Stimulated activated CD4-positive, alpha-beta T cell treated with anti-CD3 and anti-CD28 coated beads, Interleukin-12 subunit alpha, Interleukin-12 subunit beta, amount 100 ng/mL, for 4 hours (primary cell): ENCODE measurements around the gene PES1.
"Not testable (repeated sequence)": the region's sequence is repeated elsewhere in the genome, so short reads cannot be mapped to it uniquely, and the experiment has no call there.

Source experiments
- DNase-seq: peaks from one replicate; pipeline ENCODE4 v3.0.0-alpha.2; 2020

The PES1 gene

DNA sequence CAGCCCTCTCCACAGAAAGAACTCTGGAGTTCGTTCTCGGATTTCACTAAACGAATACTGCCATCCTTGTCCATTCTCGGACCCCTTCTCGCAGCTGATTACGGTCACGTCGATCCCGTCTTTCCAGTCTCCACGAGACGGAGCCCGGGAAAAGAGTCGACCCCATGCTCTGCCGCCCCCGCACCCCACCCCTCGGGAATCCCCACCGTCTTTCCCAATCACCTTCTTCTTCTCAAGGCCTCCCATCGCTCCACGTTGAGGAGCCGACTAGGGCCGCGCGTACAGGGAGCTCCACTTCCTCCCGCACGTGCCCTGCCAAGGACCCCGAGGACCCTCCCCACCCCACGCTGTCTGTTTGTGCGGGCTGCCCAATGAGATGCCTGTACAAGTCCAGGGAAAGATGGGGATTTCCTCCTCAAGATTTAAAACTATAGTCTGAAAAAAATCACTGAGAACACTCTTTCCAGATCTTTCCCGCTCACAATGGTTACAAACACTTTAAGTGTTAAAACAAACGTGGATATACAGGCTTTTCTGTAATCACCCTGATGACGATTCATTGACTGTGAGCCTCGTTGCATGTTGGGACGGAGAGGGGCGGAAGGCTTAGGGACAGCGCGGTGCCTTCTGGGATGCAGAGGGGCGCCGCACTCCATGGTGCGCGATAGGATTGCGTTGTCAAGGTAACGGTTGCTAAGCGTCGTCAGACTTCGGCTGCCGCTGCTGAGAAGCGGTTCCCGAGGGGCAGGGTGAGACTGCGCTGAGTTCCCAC is at the start of gene PES1:
Gene PES1, minus strand, starts transcription at position 323 of the 772 bp plus-strand sequence. Its CDS starts 77 bp downstream, at position 246.
- DNase-seq = peak; percentile 87

DNA sequence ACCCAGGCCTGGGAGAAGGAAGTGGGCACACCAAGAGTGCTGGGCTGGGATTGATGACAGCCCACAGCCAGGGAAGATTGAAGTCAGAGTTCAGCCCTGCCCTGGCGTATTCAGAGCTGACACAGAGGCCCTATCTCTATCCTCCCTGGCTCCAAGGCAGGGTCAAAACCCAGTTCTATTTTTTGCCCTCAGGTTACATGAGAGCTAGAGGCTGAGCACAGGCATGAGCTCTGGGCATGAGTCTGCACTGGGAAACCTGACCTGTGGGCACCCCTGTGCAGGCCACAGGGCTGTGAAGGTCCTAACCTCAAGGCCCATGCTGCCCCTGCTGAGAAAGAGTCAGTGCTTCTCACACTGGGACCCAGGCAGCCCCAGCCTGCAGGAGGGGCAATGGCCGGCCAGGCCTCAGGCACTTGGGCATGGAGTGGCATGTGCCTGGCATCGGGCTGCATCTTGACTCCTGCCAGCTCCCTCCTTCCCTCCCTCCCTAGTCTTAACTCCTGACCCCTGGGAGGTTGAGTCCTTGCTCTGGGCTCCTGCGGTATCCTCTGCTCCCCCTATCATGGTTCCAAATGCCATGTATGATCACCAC is 49.2 kb upstream of the PES1 start:
- no peak for DNase-seq

DNA sequence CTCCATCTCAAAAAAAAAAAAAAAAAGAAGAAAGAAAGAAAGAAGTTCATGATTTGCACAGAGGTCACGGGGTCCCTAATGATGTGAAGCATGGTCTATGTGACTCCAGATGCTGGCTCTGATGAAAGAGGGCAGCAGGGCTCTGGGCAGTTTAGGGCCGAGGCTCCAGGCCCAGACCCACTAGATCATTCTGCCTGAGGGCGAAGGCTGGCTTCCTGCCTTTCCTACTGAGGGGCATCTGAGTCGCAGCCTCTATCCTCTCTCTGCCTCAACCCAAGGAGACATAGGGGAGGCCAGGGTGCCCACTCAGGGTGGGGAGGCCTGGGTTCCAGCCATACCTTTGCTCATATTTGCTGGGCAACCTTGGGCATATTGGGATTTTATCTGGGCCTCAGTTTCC is 48.7 kb upstream of the PES1 start:
- no peak for DNase-seq

DNA sequence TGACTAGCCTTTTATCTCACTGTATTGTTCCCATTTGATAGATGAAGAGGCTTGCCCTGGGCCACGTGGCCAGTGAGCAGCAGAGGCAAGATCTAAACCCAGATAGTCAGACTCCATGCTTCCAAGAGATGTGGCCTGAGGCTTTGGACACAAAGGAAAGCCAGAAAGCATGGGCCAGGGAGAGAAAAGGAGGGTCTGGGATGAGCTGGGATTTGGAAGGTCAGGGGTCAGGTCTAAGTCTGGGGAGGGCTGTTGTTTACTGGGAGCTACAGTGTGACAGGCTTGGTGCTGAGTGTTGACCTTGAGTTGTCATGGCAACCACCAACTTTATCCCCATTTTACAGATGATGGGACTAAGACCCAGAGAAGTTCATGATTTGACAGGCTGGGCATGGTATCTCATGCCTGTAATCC is 46.0 kb upstream of the PES1 start:
- DNase-seq = no peak

DNA sequence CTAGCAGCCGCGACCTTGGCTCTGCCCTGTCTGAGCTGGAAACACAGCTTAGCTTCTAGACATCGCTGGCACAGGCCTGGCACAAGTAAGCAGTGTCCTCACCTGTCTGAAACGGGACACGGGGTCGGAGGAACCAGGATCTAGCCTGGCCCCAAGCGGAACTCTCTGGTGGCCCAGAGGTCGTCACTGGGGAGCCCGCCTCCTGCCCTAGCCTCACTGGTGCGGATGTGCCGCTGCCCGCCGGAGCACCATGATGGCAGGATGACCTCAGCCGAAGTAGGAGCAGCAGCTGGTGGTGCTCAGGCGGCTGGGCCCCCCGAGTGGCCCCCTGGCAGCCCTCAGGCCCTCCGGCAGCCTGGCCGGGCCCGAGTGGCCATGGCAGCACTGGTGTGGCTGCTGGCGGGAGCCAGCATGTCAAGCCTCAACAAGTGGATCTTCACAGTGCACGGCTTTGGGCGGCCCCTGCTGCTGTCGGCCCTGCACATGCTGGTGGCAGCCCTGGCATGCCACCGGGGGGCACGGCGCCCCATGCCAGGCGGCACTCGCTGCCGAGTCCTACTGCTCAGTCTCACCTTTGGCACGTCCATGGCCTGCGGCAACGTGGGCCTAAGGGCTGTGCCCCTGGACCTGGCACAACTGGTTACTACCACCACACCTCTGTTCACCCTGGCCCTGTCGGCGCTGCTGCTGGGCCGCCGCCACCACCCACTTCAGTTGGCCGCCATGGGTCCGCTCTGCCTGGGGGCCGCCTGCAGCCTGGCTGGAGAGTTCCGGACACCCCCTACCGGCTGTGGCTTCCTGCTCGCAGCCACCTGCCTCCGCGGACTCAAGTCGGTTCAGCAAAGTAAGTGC is 44.7 kb upstream of the PES1 start:
- no peak for DNase-seq

DNA sequence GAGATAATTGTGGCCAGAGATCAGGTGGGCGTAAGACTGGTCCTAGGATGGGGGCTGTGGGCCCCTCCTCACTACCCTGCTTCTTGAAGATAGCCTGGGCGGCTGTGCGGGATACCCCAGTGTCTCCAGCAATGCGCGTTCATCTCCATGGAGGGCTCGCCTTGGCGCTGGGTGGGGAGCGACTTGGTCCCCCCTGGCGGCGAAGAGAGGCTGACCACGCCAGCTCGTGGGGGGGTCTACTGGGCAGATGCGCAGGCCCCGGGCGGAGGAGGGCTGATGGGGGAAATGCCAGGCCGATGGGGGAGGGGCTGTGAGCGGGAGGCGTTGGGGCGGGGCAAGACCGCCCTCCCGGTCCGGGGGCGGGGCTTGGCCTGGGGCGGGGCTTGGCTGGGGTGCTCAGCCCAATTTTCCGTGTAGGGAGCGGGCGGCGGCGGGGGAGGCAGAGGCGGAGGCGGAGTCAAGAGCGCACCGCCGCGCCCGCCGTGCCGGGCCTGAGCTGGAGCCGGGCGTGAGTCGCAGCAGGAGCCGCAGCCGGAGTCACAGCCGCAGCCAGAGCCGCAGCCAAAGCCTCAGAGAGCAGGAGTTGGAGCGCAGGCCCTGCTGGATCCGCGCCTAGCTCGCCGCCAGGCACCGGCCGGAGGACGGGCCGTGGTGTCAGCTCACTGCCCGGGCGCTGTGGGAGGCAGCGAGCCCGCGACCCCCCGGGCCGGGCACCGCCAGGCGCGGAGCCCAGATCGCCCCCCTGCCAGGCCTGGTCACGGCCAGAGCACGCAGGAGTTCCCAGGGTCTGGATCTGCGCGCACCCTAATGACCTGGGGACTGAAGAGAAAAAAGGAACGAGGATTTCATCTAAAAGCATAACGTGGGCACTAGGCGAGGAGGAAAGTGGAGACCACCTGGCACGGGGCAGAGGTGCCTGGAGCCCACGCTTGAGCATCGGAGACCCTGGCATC is 43.8 kb upstream of the PES1 start, which contains the start of gene SLC35E4:
Gene SLC35E4, plus strand, starts transcription at position 509 of the 953 bp plus-strand sequence. CDS start 670 bp downstream, outside the sequence.
- peak; percentile 99 for DNase-seq

DNA sequence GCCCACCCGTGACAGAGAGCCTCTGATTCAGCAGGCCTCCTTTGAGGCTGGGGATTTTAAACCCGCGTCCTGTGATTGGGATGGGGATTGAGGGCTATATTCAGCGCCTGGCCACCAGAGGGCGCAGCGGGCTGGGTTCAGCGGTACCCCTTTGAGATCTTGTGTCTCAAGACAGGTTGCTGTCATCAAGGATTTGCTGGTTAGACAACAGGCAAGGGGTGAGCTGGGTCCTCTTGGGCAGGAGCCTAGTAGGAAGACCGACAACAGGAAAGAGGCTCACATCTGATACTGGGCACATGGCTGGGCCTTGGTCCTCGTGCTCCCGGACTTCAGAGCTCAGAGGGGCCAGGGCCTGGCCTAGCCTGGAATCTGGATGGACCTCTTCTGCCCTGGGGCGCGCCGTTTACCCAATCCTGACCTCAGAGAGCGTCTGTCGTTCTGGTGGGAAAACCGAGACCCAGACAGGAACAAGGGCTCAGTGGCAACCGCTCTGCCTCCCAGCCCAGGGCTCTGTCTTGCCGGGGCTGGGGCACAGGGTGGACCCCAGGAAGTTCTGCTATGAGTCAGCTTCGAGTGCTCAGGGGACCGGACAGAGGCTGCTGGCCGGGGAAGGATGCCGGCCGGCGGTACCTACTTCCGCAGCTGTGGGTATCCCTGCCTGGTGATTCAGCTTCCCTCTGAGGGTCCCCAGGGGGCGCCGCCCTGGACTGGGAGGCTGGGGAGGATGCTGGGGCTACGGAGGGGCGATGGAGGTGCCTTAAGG is 42.9 kb upstream of the PES1 start:
- peak; percentile 90 for DNase-seq

DNA sequence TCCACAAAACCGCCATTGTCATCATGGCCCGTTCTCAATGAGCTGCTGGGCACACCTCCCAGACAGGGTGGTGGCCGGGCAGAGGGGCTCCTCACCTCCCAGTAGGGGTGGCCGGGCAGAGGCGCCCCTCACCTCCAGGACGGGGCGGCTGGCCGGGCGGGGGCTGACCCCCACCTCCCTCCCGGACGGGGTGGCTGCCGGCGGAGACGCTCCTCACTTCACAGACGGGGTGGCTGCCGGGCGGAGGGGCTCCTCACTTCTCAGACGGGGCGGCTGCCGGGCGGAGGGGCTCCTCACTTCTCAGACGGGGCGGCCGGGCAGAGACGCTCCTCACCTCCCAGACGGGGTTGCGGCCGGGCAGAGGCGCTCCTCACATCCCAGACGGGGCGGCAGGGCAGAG is 39.8 kb upstream of the PES1 start:
- DNase-seq = not testable (repeated sequence)

DNA sequence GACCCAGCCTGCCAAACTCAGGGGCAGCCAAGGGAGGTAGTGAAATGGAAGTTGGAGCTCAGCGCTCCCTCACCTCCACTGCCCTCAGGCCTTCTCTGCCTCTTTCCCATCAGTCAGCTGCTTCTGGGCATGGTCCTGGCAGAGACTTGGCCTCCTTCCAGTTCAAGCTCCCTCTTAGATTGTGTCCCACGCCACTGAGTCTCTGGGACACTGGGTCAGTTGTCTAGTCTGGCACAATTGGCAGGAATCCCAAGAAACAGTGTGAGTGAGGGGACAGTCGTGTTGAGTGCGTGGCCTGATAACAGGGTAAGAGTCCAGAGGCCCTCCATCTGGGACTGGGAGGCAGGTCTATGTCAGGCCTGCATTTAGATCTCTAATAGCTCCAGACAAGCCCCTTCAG is 36.8 kb upstream of the PES1 start:
- no peak for DNase-seq

DNA sequence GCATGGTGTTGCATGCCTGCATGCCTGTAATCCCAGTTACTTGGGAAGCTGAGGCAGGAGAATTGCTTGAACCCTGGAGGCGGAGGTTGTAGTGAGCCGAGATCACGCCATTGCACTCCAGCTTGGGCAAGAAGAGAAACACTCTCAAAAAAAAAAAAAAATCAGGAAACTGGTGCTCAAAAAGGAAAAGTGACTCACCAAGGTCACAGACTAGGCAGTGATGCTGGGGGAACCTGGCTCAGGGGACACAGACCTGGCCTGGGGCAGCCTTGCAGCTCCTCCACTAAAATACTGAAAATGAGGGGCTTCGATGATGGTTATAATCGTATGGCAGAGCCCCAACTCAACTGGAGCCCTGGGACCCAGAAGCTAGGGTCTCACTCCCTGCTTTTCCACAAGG is 35.8 kb upstream of the PES1 start:
- DNase-seq = no peak

DNA sequence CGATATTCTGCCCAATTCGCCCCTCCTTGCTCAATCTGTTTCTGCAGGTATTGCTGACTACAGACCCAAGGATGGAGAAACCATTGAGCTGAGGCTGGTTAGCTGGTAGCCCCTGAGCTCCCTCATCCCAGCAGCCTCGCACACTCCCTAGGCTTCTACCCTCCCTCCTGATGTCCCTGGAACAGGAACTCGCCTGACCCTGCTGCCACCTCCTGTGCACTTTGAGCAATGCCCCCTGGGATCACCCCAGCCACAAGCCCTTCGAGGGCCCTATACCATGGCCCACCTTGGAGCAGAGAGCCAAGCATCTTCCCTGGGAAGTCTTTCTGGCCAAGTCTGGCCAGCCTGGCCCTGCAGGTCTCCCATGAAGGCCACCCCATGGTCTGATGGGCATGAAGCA is 34.7 kb upstream of the PES1 start:
- DNase-seq = no peak

DNA sequence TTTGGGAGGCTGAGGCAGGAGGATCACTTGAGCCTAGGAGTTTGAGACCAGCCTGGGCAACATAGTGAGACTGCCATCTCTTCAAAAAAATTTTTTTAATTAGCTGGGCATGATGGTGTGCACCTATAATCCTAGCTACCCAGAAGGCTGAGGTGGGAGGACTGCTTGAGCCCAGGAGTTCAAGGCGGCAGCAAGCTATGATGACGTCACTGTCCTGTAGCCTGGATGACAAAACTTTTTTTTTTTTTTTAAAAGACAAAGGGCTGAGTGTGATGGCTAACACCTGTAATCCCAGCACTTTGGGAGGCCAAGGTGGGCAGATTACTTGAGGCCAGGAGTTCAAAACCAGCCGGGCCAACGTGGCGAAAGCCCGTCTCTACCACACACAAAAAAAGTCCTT is 28.2 kb upstream of the PES1 start:
- not testable (repeated sequence) for DNase-seq

DNA sequence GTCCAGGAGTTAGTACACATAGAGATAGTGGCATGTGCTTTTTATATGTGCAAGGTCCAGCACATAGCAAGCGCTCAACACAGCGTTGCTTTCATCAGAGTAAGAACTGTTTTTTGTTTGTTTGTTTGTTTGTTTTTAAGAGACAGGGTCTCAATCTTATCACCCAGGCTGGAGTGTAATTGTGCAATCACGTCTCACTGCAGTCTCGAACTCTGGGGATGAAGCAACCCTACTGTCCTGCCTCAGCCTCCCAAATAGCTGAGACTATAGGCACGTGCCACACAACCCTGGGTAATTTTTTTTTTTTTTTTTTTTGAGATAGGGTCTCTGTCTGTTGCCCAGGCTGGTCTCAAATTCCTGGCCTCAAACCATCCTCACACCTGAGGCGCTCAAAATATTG is 26.1 kb upstream of the PES1 start:
- no peak for DNase-seq

DNA sequence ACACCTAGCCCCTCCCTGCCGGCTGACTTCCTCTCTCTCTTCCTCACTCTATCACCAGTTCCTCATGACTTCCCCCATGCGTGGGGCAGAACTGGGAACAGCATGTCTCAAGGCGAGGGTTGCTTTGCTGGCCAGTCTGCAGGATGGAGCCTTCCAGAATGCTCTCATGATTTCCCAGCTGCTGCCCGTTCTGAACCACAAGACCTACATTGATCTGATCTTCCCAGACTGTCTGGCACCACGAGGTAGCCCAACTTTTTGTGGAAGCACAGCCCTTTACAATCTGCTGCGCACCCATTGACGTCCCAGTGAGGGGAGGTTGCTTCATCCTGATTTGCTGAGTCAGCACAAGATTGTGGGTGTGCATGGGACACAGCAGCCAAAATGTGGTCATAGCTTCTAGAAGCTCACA is 23.8 kb upstream of the PES1 start:
- DNase-seq = no peak

DNA sequence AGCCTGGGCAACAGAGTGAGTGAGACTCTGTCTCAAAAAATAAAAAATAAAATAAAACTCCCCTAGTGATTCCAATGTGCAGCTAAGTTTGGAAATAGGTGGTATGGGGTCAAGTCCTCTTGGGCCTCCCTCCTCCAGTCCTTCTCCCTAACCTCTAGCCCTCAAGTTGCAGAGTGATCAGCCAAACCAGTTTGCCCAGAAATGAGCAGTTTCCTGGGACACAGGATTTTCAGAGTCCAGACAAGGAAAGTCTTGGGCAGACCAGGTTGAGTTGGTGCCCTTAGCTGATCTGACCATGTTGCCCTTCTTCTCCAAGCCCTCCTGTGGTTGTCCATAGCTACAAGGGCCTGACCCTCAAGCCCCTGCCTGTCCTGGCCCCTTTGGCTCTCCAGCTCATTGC is 23.2 kb upstream of the PES1 start:
- no peak for DNase-seq

DNA sequence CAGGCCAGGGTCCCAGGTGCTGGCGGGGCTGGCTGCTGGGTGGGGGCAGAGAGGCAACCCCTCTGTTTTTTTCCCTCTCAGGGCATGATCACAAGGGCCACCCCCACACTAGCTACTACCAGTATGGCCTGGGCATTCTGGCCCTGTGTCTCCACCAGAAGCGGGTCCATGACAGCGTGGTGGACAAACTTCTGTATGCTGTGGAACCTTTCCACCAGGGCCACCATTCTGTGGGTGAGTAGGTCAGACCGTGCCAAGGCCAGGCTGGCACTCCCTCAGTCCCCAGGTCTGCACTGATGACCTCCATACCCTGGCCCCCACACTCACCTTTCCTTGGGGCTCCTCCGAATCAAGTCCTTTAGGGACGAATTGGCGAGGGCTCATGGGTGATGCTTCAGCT is 22.6 kb upstream of the PES1 start:
- DNase-seq = no peak

DNA sequence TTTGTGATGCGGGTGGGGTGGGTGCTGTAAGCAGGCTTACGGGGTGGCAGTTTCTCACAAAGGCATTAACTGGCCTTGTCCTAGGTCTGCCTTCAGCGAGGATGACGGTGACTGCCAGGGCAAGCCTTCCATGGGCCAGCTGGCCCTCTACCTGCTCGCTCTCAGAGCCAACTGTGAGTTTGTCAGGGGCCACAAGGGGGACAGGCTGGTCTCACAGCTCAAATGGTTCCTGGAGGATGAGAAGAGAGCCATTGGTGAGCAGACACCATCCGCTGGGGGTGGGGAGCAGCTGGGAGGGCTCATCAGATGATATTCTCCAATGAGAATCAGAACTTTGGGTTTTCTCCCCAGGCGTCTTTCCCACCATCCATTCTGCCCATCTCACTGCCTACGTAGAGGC is 21.1 kb upstream of the PES1 start:
- DNase-seq = no peak

DNA sequence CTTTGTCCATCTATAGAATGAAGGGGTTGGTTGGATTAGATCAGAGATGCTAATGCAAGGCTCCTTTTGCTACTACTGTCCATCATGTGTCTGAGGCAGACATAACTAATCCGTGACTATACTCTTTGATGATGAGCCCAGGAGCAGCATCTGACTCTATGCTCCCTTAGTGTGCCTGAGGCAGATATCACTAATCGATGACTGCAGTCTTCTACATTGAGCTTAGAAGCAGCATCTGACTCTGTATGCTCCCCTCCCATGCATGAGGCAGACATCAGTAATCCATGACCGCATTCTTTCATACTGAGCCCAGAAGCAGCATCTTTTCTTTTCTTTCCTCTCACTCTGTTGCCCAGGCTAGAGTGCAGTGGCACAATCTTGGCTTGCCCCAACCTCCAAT is 19.5 kb upstream of the PES1 start:
- DNase-seq = no peak

DNA sequence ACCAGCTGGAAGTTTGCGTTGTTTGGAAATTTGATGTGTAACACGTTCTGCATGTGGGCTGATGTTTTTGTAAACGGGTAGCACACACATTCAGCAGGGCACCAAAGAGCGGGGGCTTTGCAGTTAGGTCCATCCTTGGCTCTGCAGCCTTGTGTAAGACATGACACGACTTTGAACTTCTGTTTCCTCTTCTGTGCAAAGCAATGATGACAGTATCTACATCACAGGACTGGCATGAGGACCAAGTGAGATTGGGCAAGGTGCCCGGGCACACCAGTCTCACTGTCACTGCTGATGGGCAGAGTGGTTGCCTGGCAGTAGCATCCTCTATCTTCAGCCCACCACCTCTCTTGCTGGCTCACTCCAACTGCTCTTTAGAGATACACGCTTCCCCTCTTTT is 18.6 kb upstream of the PES1 start:
- DNase-seq = no peak

DNA sequence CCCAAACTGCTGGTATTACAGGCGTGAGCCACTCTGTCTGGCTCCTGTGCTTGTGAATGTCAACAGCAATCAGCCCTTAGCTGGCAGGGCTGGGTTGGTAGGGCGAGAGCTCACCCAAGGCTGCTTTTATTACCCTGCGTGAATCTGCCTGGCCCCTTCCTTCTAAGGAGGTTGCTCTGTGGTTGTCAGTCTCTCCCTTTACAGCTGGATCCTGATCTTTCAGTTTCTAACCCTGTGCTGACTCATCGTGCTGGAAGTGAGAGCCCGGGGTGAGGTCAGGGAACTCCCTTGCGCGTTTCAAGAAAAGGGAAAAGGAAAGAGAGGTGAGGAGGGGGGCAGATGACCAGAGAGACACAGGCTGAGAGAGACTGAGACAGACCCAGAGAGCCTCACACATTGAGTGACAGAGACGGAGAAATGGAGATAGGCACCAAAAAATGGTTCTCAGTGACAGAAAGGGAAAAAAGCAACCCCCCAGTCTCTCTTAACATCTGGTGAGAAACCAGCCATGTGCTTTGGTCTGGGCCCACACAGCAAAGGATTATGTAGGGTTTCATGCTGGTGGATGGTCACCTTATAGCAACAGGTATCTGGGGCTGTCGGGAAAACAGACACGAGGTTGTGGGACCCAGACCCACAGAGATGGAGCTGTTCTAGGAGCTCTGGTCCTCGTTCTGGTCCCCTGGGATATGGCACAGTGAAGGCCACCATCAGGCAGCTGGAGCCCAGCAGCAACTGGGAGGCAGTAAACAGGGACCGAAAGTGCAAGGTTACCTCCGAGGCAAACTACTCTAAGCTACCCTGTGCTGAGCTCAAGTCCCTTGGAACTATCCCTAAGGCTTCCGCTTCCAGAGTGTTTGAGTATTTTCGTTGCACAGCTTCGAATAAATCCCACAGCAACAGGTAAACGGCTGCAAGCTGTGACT is 17.8 kb upstream of the PES1 start:
- DNase-seq = no peak

DNA sequence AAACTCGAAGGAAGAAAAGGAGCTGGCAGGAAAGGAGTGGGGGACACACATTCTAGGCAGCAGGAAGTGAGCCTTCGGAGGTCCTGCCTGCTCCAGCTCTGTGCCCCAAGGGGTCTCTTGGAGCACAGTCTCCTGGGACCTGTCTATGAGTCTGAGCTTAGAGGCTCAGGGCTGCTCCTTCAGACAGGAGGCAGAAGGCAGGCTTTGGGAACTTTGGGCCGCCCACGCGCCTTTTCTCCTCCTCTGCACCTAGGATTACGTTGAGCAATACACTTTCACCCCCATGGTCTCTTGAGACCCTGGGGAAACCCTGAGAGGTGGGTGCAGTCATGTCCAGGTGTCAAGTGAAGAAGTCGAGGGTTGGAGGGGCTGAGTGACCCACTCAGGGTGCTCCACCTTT is 16.2 kb upstream of the PES1 start:
- DNase-seq = no peak
